Hepatocyte (in vitro differentiated cells): Measurements from ENCODE around the gene PLXND1.

Experiments used
- CTCF ChIP-seq: fragments of 200-600 bp; sonication (generic); IDR thresholded peaks from 2 replicates; pipeline ENCODE4 v1.5.1; 2016; ENCODE audit warnings: antibody characterized with exemption, mild to moderate bottlenecking; ENCODE audit not compliant: poor library complexity
- EZH2 ChIP-seq: fragments of 200-600 bp; sonication (generic); IDR thresholded peaks from 2 replicates; pipeline ENCODE4 v1.6.1; 2016; ENCODE audit warnings: antibody characterized with exemption, mild to moderate bottlenecking, borderline replicate concordance
- EZH2phosphoT487 ChIP-seq: fragments of 200-600 bp; sonication (generic); IDR thresholded peaks from one replicate; pipeline ENCODE4 v1.6.1; 2018; ENCODE audit warnings: antibody characterized with exemption, mild to moderate bottlenecking, low read depth, moderate library complexity; ENCODE audit not compliant: unreplicated experiment, severe bottlenecking

GRCh38 chr3:129590215-129590614 lies 16.3 kb downstream of the PLXND1 start:
- TF ChIP-seq CTCF (no peak), EZH2 (no peak), EZH2phosphoT487 (no peak)
